ENCODE data around the gene HSPA1L.
"Not testable (repeated sequence)": the region's sequence is repeated elsewhere in the genome, so short reads cannot be mapped to it uniquely, and the experiment has no call there.

HSPA1L gene

GRCh38 chr6:31815025-31815838, at the start of gene HSPA1L, which contains the start of gene HSPA1A:
Gene HSPA1L (minus strand): TSS chr6:31815283. CDS start chr6:31811972, 3,311 bp downstream.
Gene HSPA1A (plus strand): TSS chr6:31815543. CDS start chr6:31815757, 214 bp downstream.
- in situ Hi-C loops (cut with HindIII; ENCODE audit: low sequenced_read_pairs): no loop called here

- in situ Hi-C loops (cut with HindIII; ENCODE audit: low sequenced_read_pairs): no loop called here
Measured at GRCh38 chr6:31864818-31865204, 49.7 kb upstream of the HSPA1L start.

- in situ Hi-C loops (cut with HindIII; ENCODE audit: low sequenced_read_pairs): not testable (repeated sequence)
Measured at GRCh38 chr6:31864123-31864562, 49.1 kb upstream of the HSPA1L start.

GRCh38 chr6:31862344-31863235, 47.5 kb upstream of the HSPA1L start, which contains the start of gene NEU1:
Gene NEU1 (minus strand): TSS chr6:31862821. CDS start chr6:31862776, 45 bp downstream.
- in situ Hi-C loops (cut with HindIII; ENCODE audit: low sequenced_read_pairs): no loop called here

- in situ Hi-C loops (cut with HindIII; ENCODE audit: low sequenced_read_pairs): no loop called here
Measured at GRCh38 chr6:31861919-31862343, 46.8 kb upstream of the HSPA1L start.

GRCh38 chr6:31861150-31861549, 46.1 kb upstream of the HSPA1L start:
- in situ Hi-C loops (cut with HindIII; ENCODE audit: low sequenced_read_pairs): no loop called here

- in situ Hi-C loops (cut with HindIII; ENCODE audit: low sequenced_read_pairs): no loop called here
Measured at GRCh38 chr6:31860349-31860748, 45.3 kb upstream of the HSPA1L start.

- in situ Hi-C loops (cut with HindIII; ENCODE audit: low sequenced_read_pairs): no loop called here
Measured at GRCh38 chr6:31859923-31860322, 44.8 kb upstream of the HSPA1L start.

- in situ Hi-C loops (cut with HindIII; ENCODE audit: low sequenced_read_pairs): no loop called here
Measured at GRCh38 chr6:31858707-31859106, 43.6 kb upstream of the HSPA1L start.

GRCh38 chr6:31857774-31858173, 42.7 kb upstream of the HSPA1L start:
- in situ Hi-C loops (cut with HindIII; ENCODE audit: low sequenced_read_pairs): not testable (repeated sequence)

- in situ Hi-C loops (cut with HindIII; ENCODE audit: low sequenced_read_pairs): not testable (repeated sequence)
Measured at GRCh38 chr6:31851980-31852718, 37.1 kb upstream of the HSPA1L start.

GRCh38 chr6:31851485-31851832, 36.4 kb upstream of the HSPA1L start:
- in situ Hi-C loops (cut with HindIII; ENCODE audit: low sequenced_read_pairs): no loop called here

GRCh38 chr6:31850765-31851484, 35.8 kb upstream of the HSPA1L start:
- in situ Hi-C loops (cut with HindIII; ENCODE audit: low sequenced_read_pairs): no loop called here

GRCh38 chr6:31847276-31847978, 32.3 kb upstream of the HSPA1L start:
- in situ Hi-C loops (cut with HindIII; ENCODE audit: low sequenced_read_pairs): no loop called here

GRCh38 chr6:31844507-31844906, 29.4 kb upstream of the HSPA1L start:
- in situ Hi-C loops (cut with HindIII; ENCODE audit: low sequenced_read_pairs): no loop called here

GRCh38 chr6:31842053-31842452, 27.0 kb upstream of the HSPA1L start:
- in situ Hi-C loops (cut with HindIII; ENCODE audit: low sequenced_read_pairs): no loop called here

GRCh38 chr6:31839779-31840126, 24.7 kb upstream of the HSPA1L start:
- in situ Hi-C loops (cut with HindIII; ENCODE audit: low sequenced_read_pairs): loop anchor here (5.0 kb wide), 2 partner anchors 97 to 192 kb away; partner anchors contain the start of gene MSH5

GRCh38 chr6:31838968-31839367, 23.9 kb upstream of the HSPA1L start:
- in situ Hi-C loops (cut with HindIII; ENCODE audit: low sequenced_read_pairs): loop anchor here (5.0 kb wide), 2 partner anchors 97 to 192 kb away; partner anchors contain the start of gene MSH5

GRCh38 chr6:31838114-31838553, 23.1 kb upstream of the HSPA1L start:
- in situ Hi-C loops (cut with HindIII; ENCODE audit: low sequenced_read_pairs): loop anchor here (5.0 kb wide), 2 partner anchors 96 to 191 kb away; partner anchors contain the start of gene MSH5
